DOHH2 (cell line): Measurements from ENCODE around the gene KIAA0513.

ENCODE experiments used
- EZH2phosphoT487 ChIP-seq: fragments of 200-600 bp; sonication (generic); IDR thresholded peaks from 2 replicates; pipeline ENCODE4 v1.6.1; 2017; ENCODE audit warnings: borderline replicate concordance, mild to moderate bottlenecking, antibody characterized with exemption, low read length, moderate library complexity, mixed read lengths
- TF ChIP-seq, protein P1 (sequence below): fragments of 200-600 bp; sonication (generic); IDR thresholded peaks from one replicate; pipeline ENCODE4 v1.5.1; 2014; ENCODE audit warnings: antibody characterized with exemption, mild to moderate bottlenecking, low read depth, low read length; ENCODE audit not compliant: poor library complexity, severe bottlenecking

DNA sequence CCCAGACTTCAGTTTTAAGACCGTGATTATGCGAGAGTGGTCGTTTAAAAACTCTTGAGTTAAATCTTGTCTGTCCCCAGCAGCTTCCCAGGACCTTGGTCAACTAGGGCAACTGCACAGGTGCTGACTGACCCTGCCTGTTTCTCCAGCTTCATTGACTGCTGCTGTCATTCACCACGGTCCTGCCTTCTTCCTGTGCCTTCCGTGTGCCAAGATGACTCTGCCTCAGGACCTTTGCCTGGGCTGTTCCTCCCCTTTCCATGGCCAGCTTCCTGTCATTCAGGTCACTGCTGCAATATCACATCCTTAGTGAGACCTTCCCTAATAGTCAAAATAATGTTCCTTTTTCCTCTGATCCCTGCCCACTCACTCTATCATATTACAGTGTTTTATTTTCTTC is 3.9 kb downstream of the KIAA0513 start:
- TF ChIP-seq, protein P1, sequence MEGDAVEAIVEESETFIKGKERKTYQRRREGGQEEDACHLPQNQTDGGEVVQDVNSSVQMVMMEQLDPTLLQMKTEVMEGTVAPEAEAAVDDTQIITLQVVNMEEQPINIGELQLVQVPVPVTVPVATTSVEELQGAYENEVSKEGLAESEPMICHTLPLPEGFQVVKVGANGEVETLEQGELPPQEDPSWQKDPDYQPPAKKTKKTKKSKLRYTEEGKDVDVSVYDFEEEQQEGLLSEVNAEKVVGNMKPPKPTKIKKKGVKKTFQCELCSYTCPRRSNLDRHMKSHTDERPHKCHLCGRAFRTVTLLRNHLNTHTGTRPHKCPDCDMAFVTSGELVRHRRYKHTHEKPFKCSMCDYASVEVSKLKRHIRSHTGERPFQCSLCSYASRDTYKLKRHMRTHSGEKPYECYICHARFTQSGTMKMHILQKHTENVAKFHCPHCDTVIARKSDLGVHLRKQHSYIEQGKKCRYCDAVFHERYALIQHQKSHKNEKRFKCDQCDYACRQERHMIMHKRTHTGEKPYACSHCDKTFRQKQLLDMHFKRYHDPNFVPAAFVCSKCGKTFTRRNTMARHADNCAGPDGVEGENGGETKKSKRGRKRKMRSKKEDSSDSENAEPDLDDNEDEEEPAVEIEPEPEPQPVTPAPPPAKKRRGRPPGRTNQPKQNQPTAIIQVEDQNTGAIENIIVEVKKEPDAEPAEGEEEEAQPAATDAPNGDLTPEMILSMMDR: no peak
- no peak for TF ChIP-seq EZH2phosphoT487
